HepG2 (cell line): ENCODE data around the gene ZMYND10. TPM values are rescaled to one million over a fixed set of nuclear protein-coding genes. Genes with fewer than 3 reads are reported as not detected.
A peak's percentile ranks its signal among the peaks of the same experiment; 100 is the strongest.

Experiments used
- BHLHE40 ChIP-seq: IDR thresholded peaks from 2 replicates; pipeline ENCODE4 v1.6.1; 2011; ENCODE audit warnings: low read length, improper control_type of control experiment
- DRAP1 ChIP-seq: IDR thresholded peaks from 2 replicates; pipeline ENCODE4 v1.6.1; 2016; ENCODE audit warnings: missing genetic modification reagents, missing compliant biosample characterization
- ELF1 ChIP-seq: sonication (generic); formaldehyde crosslinking; IDR thresholded peaks from 2 replicates; pipeline ENCODE4 v1.4.0; 2020; ENCODE audit warnings: missing genetic modification reagents
- FOXJ3 ChIP-seq: sonication (generic); formaldehyde crosslinking; IDR thresholded peaks from 2 replicates; pipeline ENCODE4 v1.4.0; 2020; ENCODE audit warnings: missing genetic modification reagents, mild to moderate bottlenecking, borderline replicate concordance
- HIVEP1 ChIP-seq: sonication (generic); formaldehyde crosslinking; IDR thresholded peaks from 2 replicates; pipeline ENCODE4 v1.4.0; 2020; ENCODE audit warnings: mild to moderate bottlenecking, missing genetic modification reagents
- IRF2 ChIP-seq: IDR thresholded peaks from 2 replicates; pipeline ENCODE4 v1.6.1; 2018; ENCODE audit warnings: missing genetic modification reagents, missing compliant biosample characterization
- NKX3-1 ChIP-seq: sonication (generic); formaldehyde crosslinking; IDR thresholded peaks from 2 replicates; pipeline ENCODE4 v1.5.0; 2020; ENCODE audit warnings: missing genetic modification reagents
- RERE ChIP-seq: IDR thresholded peaks from 2 replicates; pipeline ENCODE4 v1.6.1; 2016; ENCODE audit warnings: low read depth, missing genetic modification reagents, missing compliant biosample characterization
- SNAI1 ChIP-seq: sonication (generic); formaldehyde crosslinking; IDR thresholded peaks from 2 replicates; pipeline ENCODE4 v1.5.0; 2020; ENCODE audit warnings: mild to moderate bottlenecking, missing genetic modification reagents, borderline replicate concordance
- TBX3 ChIP-seq: fragments of 450-650 bp; IDR thresholded peaks from 2 replicates; pipeline ENCODE4 v1.6.1; 2017; ENCODE audit warnings: antibody characterized with exemption, mild to moderate bottlenecking, inconsistent platforms, borderline replicate concordance
- ZBTB1 ChIP-seq: sonication (generic); formaldehyde crosslinking; IDR thresholded peaks from 2 replicates; pipeline ENCODE4 v1.4.0; 2020; ENCODE audit warnings: missing genetic modification reagents, borderline replicate concordance
- ZBTB2 ChIP-seq: sonication (generic); formaldehyde crosslinking; IDR thresholded peaks from 2 replicates; pipeline ENCODE4 v1.8.0; 2022; ENCODE audit warnings: low read depth, missing genetic modification reagents
- ZBTB20 ChIP-seq: sonication (generic); formaldehyde crosslinking; IDR thresholded peaks from 2 replicates; pipeline ENCODE4 v1.8.1; 2023; ENCODE audit warnings: missing genetic modification reagents, low read depth, mild to moderate bottlenecking, borderline replicate concordance
- ZKSCAN1 ChIP-seq: fragments of 150-350 bp; IDR thresholded peaks from 2 replicates; pipeline ENCODE4 v1.6.1; 2014; ENCODE audit warnings: low read length
- ZNF160 ChIP-seq: sonication (generic); formaldehyde crosslinking; IDR thresholded peaks from 2 replicates; pipeline ENCODE4 v1.8.0; 2022; ENCODE audit warnings: mild to moderate bottlenecking, inconsistent platforms, missing genetic modification reagents
- ZNF3 ChIP-seq: IDR thresholded peaks from 2 replicates; pipeline ENCODE4 v1.7.0; 2017; ENCODE audit warnings: inconsistent platforms
- ZNF607 ChIP-seq: sonication (generic); formaldehyde crosslinking; IDR thresholded peaks from 2 replicates; pipeline ENCODE4 v1.5.1; 2020; ENCODE audit warnings: missing genetic modification reagents, mild to moderate bottlenecking, borderline replicate concordance
- ZNF678 ChIP-seq: sonication (generic); formaldehyde crosslinking; IDR thresholded peaks from 2 replicates; pipeline ENCODE4 v1.4.0; 2020; ENCODE audit warnings: mild to moderate bottlenecking, missing genetic modification reagents
- ZNF891 ChIP-seq: sonication (generic); formaldehyde crosslinking; IDR thresholded peaks from 2 replicates; pipeline ENCODE4 v1.5.0; 2020; ENCODE audit warnings: mild to moderate bottlenecking, missing genetic modification reagents
- polyA plus RNA-seq, 8 experiments: library from polyadenylated mRNA; depleted of rRNA in 3 of 8; stranded (reverse) in 7 of 8; unstranded in 1 of 8; fragments of >200 nt; fragmentation: Illumina TruSeq in 4 of 8; extraction: Trizol in 4 of 8; gene quantifications; 2 replicates each; pipeline versions ENCODE4 v1.2.1 to v1.2.3, GENCODE V29; 2011 to 2016; ENCODE audit warnings: low read depth in 4 of 8, missing spikeins in 1 of 8, mixed read lengths in 1 of 8; ENCODE audit not compliant: insufficient read depth in 1 of 8
- total RNA-seq, 5 experiments: library from RNA; depleted of rRNA; stranded (reverse); fragments of >200 nt; fragmentation: Illumina TruSeq; extraction: Trizol; gene quantifications; 2 replicates each; pipeline ENCODE4 v1.2.3, GENCODE V29; 2016; ENCODE audit warnings: low read depth in 1 of 5
- TF ChIP-seq, protein P1 (sequence below): sonication (generic); formaldehyde crosslinking; IDR thresholded peaks from 2 replicates; pipeline ENCODE4 v1.8.0; 2022; ENCODE audit warnings: missing genetic modification reagents, mild to moderate bottlenecking, inconsistent platforms, borderline replicate concordance

The ZMYND10 gene
- total and polyA plus RNA-seq, 2 of the 13 experiments (the other 11 are each of a cell fraction or from before 2014, with no cell fraction given) = 0.60 to 0.74 TPM

DNA sequence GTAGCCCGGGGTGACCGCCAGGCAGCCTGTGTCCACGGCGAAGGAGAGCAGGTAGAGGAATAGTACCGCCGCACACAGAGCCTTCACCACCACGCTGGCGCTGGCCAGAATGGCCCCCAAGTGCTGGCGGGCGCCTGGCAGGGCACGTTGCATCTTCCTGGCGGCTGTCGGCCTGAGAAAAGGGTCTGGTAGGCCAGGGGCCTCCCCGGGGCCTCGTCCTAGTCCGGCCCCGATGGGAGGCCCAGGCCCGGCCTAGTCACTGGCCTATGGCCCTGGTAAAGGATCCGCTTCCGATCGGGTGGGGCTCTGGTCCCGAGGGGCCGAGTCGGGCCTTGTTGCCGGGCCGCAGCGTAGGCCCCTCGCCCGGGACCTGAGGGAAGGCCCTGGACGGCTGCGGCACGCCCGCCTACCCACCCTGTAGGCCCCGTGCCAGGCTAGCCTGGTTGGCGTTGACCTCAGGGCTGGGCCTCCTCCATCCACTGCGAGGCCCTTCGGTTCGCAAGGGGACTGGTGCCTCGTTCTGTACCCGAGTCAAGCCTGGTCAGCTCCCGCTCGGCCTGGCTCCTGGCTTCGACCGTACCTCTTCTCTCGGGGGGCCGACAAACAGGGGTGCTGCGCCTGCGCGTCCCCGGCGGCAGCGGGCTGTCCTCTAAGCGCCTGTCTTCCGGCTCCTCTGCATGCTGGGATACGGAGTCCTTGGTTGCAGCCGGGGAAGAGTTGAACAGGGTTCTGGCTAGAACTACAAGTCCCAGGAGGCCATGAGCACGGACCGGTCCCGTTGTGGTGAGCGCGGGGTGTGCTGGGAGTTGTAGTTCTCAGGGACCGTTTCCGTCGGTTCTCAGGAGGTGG is 13.6 kb upstream of the ZMYND10 start, which contains the start of gene TMEM115 (continued):
- TF ChIP-seq TBX3 = 0 out of 2 replicates have a peak, but pooled peaks have one; percentile 10
- TF ChIP-seq, protein P1, sequence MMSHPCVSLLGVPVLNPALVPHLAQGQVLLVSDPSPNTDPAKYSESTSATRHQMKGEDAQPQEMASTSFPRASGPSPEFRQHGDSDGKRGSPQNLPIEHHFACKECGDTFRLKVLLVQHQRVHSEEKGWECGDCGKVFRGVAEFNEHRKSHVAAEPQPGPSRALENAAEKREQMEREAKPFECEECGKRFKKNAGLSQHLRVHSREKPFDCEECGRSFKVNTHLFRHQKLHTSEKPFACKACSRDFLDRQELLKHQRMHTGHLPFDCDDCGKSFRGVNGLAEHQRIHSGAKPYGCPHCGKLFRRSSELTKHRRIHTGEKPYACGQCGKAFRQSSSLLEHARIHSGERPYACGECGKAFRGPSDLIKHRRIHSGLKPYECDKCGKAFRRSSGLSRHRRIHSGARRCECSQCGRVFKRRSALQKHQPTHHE (CRISPR knock-in tag) = peak; percentile 36; the same call in 1 of the 2 replicates
- TF ChIP-seq FOXJ3 (CRISPR knock-in tag) = no peak
- TF ChIP-seq ELF1 (CRISPR knock-in tag) = peak; percentile 98
- no peak for TF ChIP-seq ZNF3
- TF ChIP-seq ZKSCAN1 = no peak
- TF ChIP-seq ZNF891 (CRISPR knock-in tag) = peak; percentile 85
- TF ChIP-seq ZNF160 (CRISPR knock-in tag) = no peak; the same call in 1 of the 2 replicates
- peak; percentile 77; the same call in 1 of the 2 replicates for TF ChIP-seq ZNF678 (CRISPR knock-in tag)
- peak; percentile 83 for TF ChIP-seq DRAP1 (CRISPR knock-in tag)
- no peak for TF ChIP-seq SNAI1
- no peak; the same call in 1 of the 2 replicates for TF ChIP-seq NKX3-1
- no peak for TF ChIP-seq ZBTB2 (CRISPR knock-in tag)
- no peak; the same call in 1 of the 2 replicates for TF ChIP-seq HIVEP1 (CRISPR knock-in tag)
- TF ChIP-seq ZNF607 (CRISPR knock-in tag) = peak; percentile 35; the same call in 1 of the 2 replicates
- no peak for TF ChIP-seq ZBTB1 (CRISPR knock-in tag)
- TF ChIP-seq RERE (CRISPR knock-in tag) = no peak
- TF ChIP-seq IRF2 (CRISPR knock-in tag) = peak; percentile 99
- peak; percentile 23; the same call in 1 of the 2 replicates for TF ChIP-seq BHLHE40
- TF ChIP-seq ZBTB20 (CRISPR knock-in tag) = peak; percentile 44; the same call in 1 of the 2 replicates
